Fibroblast of gingiva (primary cell): ENCODE results near the gene SKI.

Source experiments
- DNase-seq: peaks from one replicate; pipeline ENCODE4 v3.0.0-alpha.2; 2011; ENCODE audit warnings: low read depth

The SKI gene

GRCh38 chr1:2229911-2230731, 2.0 kb downstream of the SKI start:
- DNase-seq: peak; percentile 52

GRCh38 chr1:2230781-2231531, 2.8 kb downstream of the SKI start:
- no peak for DNase-seq

DNA sequence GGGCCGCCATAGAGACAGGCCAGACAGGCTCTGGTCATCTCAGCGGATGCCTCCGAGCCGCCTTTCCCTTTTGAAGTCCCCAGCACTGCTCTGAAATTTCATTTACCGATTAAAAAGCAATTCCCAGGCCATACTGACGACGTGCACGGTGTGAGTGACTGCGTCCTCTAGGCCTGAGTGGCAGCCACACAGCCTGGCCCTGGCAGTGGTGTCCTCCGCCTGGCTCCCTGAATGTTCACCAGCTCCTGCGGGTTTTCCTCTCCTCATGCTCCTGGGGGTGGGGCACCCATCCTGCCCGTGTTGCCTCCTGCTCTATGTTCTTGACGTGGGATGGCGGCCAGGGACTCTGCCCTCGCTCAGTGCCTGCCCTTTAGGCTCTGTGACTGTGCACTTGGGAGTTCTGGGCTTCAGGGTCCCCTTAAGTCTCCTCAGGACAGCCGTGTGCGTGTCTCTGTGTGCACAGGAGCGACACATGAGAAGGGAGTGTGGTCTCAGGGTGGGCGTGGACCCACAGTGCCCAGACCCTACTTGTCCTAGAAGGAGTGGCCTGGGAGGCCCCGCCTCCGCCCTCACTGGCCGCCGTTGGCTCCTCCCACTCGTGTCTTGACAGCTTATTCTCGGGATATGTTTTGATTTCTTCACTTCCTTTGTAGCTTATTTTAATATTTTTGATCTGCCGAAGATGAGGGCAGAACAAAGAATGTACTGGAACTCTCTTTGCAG, 3.6 kb downstream of the SKI start:
- DNase-seq: peak; percentile 82

- no peak for DNase-seq
Measured at GRCh38 chr1:2232255-2232915, 4.3 kb downstream of the SKI start.

DNA sequence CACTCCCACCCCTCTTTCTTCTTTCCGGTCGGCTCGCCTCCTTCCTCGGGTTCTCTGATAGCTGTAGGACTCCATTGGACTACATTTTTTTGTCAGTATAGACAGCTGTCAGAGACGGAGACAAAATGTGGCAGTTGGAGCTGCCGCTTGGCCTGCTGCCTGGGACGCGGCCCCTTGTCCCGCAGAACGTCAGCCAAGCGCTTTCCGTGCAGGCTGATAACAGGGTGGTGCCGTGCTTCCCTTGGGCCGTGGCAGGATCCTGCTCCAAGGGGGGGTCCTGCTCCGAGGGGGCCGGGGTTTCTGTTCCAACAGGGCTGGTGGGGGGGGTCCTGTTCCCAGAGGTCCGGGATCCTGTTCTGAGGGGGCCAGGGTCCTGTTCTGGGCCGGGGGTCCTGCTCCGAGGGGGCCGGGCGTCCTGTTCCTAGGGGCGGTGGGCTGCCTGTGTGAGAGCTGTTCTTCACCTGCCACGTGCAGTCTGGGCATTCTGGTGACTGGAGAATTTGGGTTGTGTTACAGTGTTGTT, 4.9 kb downstream of the SKI start:
- no peak for DNase-seq

DNA sequence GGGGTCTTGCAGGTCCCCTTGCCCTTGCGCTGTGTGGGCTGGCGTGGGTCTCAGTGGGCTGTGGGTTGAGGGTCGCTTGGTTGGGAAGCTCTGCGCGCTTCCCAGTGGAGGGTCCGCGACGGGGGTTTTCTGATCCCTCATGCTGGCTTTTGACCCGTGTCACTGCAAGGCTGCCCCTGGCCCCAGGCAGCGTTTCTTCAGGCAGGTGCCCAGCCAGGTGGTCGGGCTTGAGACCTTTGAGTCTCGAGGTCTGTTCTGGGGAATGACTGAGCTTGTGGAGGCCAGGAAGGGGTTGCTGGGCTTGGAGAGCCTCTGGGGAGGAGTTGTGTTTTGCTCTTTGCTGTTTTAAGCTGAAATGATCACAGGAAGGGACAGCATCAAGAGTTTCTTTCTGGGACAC, 5.3 kb downstream of the SKI start:
- no peak for DNase-seq

GRCh38 chr1:2233997-2234761, 6.1 kb downstream of the SKI start:
- peak; percentile 98 for DNase-seq

DNA sequence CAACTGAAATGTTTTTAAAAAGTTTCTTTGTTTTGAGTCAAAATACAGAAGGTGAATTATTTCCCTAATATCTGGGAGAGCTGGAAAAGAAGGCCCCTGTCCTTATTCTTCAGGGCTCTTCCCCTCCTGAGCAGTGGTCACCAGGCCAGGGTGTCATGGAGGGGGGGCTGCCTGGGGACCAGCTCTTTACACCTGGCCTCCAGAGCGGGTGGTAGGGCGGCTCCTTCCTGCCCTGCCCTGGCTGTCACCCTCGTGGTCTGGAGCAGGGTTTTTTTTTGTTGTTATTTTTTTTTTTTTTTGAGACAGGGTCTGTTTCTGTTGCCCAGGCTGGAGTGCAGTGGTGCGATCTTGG, 6.6 kb downstream of the SKI start:
- DNase-seq: no peak

DNA sequence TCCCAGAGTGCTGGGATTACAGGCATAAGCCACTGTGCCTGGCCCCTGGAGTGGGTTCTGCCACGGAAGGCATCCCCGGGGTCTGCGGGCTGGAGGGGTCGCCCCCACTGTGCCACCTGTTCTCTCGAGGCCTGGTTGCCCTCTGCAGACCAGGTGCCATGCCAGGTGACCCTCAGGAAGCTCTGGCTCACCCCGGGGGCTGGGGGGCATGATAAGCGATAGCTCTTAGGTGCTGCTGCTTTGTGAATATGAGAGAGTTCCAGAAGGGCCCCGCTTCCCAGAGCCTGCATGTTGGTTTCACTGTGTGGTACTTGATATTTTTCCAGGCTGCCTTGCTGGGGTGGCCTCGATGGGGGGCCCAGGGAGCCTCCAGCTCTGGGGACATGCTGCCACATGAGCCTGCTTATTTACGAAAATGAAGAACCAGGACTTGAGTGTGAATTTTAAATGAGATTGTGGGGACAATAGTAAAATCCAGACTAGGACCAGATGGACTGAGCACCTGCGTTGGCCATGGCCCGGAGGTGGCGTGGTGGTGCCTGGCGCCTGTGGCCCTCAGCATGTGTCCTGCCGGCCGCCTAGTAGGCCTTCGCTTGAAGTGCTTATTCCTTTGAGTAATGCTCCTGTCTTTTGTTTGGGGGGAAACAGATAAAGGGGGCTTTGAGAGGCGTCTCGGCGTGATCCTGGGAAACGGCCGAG, 7.3 kb downstream of the SKI start:
- no peak for DNase-seq

DNA sequence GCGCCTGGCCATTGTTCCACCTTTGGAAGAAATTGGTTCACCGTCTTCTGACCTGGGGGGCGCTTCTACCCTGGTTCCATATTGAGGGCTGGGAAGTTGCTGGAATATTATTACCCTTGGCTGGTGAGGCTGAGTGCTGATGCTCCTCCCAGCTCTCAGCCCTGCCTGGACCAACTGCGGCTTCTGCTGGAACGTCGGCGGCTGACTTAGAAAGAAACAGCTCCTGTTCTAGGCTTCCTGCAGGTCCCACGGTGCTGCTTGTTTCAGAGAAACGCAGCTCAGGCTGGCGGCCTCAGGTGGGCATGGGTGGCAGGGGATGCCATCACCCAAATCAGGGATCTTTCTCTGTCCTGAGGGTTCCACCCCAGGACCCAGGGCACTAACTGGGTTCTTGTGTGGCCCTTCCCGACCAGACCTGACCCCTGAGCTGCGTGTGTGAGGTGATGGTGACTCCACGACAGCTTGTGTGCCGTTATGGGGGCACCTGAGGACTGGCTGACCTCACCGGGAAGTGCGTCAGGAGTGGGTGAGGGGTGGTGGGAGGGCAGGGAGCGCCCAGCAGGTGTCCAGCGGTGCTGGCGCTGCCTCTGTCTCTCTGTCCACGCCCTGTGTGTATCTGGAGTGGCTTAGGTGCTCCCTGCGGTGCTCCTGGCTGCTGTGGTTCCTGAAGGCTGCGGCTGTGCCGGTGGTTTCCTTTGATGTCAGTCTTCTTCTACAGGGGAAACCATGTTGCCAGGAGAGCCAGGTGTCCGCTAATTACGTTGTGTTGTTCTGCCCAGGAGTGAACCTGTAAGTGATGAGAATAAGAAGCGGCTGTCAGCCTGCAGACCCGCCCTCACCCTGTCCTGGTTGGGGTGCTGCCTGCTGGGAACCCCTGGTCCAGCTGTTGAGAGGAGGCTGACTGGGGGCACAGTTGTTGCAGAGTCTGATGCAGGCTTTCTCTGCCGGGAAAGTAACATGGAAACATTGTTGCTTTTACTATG, 8.9 kb downstream of the SKI start:
- DNase-seq: no peak

GRCh38 chr1:2237773-2238172, 9.7 kb downstream of the SKI start:
- peak; percentile 40 for DNase-seq

GRCh38 chr1:2238361-2239012, 10.4 kb downstream of the SKI start:
- no peak for DNase-seq

DNA sequence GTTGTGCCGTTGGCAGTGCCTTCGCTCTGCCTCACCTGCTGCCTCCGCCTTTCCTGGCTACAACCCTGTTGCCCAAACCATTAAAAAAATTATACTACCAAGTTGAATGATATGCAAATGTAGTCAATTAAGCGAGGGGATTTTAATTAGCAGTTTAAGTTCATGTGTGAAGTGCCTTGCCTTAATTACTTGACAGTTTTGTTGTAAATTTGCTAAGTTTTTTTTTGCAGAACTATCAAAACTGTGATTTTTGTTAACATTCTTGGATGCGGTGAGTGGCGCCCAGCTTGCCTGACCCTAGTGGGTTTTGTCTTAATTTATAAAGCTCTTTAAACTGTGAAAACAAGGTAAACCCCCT, 10.9 kb downstream of the SKI start:
- DNase-seq: no peak

DNA sequence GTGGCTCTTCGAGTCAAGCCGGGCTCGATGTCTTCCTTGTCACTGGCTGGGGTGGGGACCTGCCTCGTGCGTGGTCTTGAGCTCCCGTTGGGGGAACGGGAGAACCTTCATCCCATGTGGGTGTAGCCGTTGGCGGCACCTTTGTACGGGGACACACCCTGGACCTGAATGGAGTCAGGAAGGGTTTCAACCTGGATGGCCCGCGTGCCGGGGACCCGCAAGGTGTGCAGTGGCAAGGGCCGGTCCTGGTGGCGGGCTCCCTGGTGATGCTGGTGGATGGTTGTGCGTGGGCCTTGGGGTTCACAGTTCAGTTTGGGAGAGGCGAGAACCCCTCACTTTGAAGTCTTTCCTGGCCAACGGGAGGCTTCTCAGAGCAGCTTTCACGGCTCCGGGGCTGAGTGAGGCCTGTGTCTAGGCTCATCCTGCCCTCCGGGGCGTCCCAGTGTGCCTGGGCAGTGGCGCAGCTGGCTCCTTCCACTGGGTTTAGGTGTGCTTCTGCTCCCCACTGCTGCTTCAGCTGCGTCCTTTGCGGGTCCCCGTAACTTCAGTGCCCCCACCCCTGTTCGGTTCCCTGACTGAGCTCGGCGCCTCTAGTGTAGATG, 11.4 kb downstream of the SKI start:
- no peak for DNase-seq

GRCh38 chr1:2240270-2241156, 12.4 kb downstream of the SKI start:
- peak; percentile 60 for DNase-seq

GRCh38 chr1:2241820-2242219, 13.7 kb downstream of the SKI start:
- no peak for DNase-seq
